ENCODE measurements around the gene ZNF280C.

GRCh38 chrX:130260316-130260715, 8.4 kb downstream of the ZNF280C start:
- no peak for TF ChIP-seq MAX (IDR thresholded peaks at IDR 0.05)
- TF ChIP-seq CTCF (IDR thresholded peaks at IDR 0.05; ENCODE audit: low read depth, low read length, missing input control), result no peak
- no peak for TF ChIP-seq GABPA (IDR thresholded peaks at IDR 0.05 in 1 of 2, conservative IDR thresholded peaks at IDR 0.05 in 1 of 2)
- TF ChIP-seq REST (IDR thresholded peaks at IDR 0.05), result no peak
- TF ChIP-seq TAF1 (conservative IDR thresholded peaks at IDR 0.05), result no peak
- no peak for TF ChIP-seq YY1 (IDR thresholded peaks at IDR 0.05)
- TF ChIP-seq EGR1 (IDR thresholded peaks at IDR 0.05; ENCODE audit: low read depth in 2 of 2), result no peak
- no peak for TF ChIP-seq ZBTB33 (IDR thresholded peaks at IDR 0.05)
- TF ChIP-seq RAD21 (IDR thresholded peaks at IDR 0.05), result no peak
- TF ChIP-seq FOXA1 (IDR thresholded peaks at IDR 0.05), result no peak
- TF ChIP-seq RXRA (IDR thresholded peaks at IDR 0.05), result no peak
- TF ChIP-seq HNF4A (conservative IDR thresholded peaks at IDR 0.05), result no peak
- no peak for TF ChIP-seq ATF3 (IDR thresholded peaks at IDR 0.05)
- no peak for TF ChIP-seq SP1 (IDR thresholded peaks at IDR 0.05)

All from liver (tissue), 3 donors.